GF-D8 (cell line): ENCODE measurements around the gene MARK2.

Experiments
- DNase-seq: peaks from one replicate; lab custom pipeline; 2025; lab: John Stamatoyannopoulos, UW

The MARK2 gene

GRCh38 chr11:63909591-63910506 is 70.9 kb downstream of the MARK2 start:
- no peak for DNase-seq

GRCh38 chr11:63910675-63911074 is 71.8 kb downstream of the MARK2 start:
- no peak for DNase-seq

GRCh38 chr11:63911440-63911839 is 72.5 kb downstream of the MARK2 start:
- DNase-seq: no peak

DNA sequence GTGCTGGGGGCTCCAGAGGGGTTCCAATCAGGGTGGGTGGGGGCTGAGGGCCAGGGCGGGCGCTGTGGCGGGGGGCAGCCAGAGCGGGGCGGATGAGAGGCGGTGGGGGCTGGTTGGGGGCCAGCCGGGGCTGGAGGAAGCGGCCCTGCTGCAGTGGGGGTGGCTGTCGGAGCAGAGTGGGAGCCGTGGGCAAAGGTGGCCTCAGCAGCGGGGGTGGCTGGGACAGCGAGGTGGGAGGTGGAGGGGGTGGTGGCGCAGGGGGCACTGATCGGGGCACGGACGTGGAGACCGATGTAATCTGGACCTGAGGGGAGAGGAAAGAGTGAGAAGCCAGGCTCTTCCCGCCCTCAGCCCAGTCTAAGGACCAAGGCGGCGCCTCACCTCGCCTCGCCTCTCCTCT is 73.0 kb downstream of the MARK2 start:
- no peak for DNase-seq

DNA sequence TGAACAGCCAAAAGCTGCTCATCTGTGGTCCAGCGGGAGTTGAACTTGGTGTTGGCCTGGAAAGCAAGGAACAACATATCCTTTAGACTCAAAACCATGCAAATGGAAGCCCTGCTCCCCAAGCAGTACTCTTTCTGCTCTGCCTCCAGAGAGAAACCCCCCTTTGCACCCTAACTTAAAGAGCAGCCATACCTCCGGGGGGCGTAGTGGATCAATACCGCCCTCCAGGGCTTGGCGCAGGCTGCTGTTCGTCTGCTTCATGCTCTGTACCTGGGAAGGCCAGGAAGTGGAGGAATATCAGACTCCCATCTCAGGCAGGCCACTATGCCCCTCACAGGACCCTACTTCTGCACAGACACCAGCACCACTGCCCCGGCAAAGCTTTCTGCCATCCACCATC is 73.8 kb downstream of the MARK2 start:
- DNase-seq: no peak

DNA sequence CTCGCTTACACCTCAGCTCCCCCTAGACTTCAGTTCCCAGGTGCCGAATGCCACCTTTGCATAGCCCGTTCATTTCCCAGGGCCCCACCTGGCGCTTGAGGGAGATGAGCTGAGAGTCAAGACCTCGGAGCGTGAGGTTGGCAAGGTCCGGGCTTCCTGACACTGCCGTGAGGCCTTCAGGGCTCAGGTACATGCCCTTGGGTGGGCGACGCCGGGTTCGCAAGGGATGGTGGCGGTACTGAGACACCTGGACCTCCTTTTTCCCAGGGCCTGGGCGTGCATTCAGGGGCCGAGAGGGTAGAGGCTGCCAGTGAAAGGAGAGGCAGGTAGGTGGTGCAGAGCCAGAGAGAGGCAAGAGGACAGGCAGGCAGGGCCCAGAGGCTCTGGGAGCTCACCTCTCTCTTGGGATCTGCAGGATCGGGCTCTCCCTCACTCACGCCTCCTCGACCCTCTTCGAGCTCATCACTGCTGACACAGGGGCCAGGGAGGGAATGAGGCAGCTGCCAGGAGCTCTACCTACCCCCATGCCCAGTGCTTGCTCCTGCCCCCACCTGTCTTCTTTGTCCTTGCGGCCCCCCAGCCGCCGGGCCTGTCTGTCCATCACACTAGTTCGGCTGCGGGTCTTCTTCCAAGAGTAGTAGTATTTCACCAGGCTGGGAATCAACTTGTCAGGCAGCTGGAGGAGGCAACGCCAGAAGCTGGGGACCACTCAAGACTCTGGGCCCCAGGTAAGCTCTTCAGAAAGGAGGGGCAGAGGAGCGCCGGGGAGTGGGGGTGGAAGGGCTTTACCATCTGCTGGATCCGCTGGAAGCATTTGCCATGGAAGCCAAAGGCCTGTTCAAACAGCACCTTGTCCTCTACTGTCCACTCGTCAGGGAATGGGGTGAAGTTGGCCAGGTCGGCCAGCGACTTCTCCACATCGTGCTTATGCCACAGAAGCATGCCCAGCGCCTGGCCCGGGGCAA is 75.2 kb downstream of the MARK2 start:
- DNase-seq: no peak

DNA sequence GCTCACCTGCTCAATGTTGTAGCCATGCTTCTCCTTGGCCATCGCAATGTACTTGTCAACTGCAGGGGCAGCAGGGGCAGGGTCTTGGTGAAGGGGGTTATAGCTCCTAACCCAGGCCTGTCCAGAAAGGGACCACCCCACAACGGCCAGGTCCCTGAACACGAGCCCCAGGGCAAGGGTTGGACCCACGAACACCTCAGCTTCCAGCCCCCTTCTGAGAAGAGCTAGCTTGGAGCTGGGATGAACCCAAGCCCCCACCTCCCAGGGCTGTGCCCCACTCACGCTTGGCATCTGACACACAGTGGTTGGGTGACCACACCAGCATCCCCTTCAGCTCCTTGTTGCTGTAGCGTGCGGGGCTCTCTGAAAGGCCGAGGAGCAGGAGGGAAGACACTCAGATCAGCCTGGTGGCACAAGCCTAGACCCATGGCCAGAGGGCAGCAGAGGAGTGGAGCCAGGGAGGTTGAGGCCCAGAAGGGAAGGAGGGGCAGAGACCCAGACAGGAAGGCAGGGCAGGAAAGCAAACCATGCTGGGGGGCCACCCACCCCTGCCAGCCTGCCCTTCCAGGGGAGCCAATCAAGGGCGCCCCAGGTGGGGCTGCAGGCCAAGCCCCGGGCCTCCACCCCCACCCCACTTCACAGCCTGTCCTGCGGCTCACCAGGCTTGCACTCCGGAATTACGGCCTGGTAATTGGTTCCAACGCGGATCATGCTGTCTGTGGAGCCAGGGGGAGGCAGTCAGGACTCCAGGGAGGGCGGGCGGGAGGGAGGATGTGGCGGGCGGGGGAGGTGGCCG is 76.2 kb downstream of the MARK2 start:
- no peak for DNase-seq

GRCh38 chr11:63915961-63916836 is 77.3 kb downstream of the MARK2 start:
- no peak for DNase-seq

- peak; percentile 58 for DNase-seq
These were observed 78.2 kb downstream of the MARK2 start, which contains the start of gene RCOR2 for GRCh38 chr11:63916837-63917691. Gene RCOR2, minus strand, starts transcription at chr11:63917164. Its CDS starts 708 bp downstream, at chr11:63916456.

DNA sequence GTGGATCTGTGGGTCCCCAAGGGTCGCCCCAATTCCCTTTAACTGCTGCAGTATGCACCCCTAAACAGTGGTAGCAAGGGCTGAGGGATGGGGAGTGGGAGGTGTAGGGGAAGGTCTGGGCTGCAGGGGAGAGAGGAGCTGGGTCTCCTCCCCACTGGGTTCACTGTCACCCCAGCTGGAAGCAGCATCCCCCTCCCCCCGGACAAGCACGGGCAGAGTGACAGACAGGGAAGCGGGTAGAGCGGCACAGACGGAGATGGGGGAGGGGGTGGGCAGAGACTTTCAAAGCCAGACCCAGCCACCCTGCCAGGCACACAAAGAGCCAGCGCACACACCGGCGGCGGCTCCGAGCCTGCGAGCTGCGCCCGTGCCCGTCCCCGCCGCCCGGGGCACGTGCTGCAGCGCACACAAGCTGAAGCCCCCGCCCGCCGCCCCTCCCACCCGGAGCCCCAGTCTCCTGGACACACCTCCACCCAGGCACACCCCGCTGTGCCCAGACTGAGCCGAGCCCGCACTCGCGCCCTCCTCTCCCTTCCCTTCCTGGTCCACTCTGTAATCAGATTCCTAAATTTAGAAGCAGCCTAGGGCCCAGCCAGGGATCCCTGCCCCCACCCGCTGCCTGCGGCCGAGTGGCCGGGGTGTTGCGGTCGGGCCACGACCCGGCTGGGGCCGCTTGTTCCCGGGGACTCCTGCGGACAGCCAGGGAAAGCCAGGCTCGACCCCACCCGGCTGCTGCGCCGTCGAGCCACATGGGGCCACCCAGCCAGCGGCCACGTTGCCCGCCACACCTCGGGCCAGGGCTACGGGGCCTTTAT is 79.0 kb downstream of the MARK2 start:
- no peak for DNase-seq

DNA sequence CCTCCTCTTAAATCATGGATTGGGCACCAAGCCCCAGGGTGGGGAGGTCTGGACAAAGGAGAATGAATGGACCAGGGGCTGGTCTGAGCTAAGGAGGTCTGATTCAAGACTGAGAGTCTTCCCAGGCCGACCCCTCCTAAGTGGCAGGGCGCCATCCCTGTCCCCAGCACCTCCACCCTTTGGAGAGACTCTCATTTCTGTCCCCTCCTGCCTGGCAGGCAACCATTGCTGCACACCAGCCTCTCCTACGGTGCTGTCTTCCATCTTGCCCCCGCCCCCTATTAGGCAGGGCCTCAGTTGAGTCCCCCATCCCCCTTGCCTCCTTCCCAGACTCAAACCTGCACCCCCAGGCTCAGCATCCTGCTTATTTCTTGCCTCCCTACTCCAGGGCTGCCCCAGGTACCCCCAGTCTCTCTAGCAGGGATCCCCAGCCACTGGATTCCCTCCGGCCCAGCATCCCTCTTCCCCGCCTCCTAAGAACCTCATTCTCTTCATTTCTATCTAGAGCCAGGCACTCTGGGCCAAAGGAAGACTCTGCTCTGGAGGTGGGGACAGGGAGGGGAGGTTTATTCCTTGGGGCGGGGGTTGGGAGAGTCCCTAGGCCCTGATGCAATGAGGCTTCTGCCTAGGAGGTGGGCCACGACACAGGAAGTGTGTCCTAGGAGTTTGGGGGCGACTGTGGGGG is 79.7 kb downstream of the MARK2 start:
- DNase-seq: no peak

- DNase-seq: no peak
These were observed 80.6 kb downstream of the MARK2 start for GRCh38 chr11:63919267-63920125.

DNA sequence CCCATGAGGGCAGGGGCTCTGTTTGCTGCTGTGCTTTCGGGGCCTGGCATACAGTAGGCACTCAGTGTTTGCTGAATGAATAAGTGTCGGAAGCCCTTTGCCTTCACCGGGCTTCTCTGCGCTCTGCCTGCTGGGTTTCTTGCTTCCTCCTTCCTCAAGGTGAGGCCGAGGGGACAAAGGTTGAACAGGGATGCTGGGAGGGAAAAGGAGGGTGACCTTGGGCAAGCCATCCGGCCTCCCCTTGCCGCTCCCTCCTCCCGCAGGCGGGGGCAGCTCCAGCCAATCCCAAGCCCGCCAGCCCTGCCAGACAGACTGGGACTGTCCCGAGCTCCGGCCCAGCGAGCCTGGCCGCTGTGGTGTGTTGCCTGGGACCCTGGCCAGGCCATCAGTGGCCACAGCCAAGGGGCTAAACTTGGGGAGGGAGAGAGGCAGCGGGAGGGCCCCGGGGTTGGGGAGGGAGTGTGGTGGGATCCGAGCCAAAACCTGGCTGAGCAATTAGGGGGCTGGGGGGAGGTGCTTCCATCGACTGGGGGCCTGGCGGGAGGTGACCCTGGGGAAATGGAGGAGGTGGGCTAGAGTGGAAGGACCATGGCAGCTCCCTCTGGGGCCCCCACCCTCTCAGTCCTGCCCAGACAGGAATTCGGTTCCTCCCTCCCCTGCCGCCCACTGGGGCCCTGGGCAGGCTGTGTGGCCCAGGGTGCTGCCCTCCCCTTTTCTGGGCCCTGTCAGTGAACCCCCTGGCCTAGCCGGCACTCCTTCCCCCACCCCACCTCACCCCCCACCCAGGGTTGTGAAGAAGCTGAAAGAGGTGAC is 81.4 kb downstream of the MARK2 start:
- no peak for DNase-seq

GRCh38 chr11:63920939-63921417 is 82.1 kb downstream of the MARK2 start:
- no peak for DNase-seq

DNA sequence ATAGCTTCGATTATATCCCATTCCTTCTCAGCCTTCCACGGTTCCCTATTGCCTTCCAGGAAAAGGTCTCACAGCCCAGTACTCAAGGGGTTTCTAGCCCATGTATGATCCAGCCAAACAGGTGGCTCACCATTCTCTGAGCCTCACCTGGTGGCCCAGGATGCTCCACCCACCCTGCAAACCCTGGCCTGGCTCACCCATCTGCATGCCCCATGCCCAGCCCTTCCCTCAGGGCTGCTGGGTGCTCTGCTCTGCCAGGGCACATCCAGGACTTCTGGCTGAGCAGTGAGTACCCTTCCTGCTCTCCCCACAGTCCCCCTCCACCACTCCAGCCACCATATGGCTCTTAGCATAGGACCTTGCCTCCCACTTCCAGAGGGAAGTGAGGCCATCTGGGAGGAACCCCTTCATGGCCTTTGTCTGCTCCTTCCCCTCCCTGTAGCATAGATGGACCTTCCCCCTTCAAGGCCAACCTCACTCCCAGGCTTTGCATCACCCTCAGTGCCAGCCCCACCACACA is 83.8 kb downstream of the MARK2 start:
- no peak for DNase-seq

- DNase-seq: no peak
These were observed 84.4 kb downstream of the MARK2 start for GRCh38 chr11:63923319-63923718.
